ENCODE measurements around the gene MTIF2.
"Not testable (repeated sequence)": the region's sequence is repeated elsewhere in the genome, so short reads cannot be mapped to it uniquely, and the experiment has no call there.

MTIF2 gene

DNA sequence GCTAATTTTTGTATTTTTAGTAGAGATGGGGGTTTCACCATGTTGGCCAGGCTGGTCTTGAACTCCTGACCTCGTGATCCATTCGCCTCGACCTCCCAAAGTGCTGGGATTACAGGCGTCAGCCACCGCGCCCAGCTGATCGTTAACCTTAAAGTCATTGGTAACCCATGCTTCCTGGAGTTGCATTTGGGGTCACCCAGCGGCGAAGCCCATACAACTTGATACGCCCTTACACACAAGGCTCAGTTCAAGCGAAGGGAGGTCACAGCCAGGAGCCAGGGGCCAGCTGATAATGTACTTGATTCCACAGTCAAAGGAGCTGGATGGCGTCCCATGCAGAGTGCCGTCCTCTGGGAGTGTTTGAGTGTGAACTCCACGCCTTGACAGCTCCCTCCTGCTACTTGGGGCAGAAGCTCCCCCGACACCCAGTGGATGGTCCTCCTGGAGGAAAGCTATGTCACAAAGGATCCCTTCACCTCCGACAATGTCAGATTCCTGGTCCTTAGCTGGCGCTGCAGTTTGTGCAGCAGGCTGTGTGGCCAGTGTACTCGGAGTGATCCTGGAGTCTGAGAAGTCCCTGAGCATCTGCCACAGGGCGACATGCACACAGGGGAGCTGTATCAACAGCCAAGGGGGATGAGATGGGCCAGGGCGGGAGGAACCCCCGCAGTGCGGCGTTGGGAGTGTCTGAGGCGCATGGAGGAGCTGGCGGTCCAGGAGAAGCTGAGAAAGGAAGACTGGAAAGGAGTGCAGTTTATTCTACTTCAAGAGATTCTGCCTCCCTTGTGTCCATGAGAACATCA, 44.9 kb downstream of the MTIF2 start:
- TF ChIP-seq, protein P1, sequence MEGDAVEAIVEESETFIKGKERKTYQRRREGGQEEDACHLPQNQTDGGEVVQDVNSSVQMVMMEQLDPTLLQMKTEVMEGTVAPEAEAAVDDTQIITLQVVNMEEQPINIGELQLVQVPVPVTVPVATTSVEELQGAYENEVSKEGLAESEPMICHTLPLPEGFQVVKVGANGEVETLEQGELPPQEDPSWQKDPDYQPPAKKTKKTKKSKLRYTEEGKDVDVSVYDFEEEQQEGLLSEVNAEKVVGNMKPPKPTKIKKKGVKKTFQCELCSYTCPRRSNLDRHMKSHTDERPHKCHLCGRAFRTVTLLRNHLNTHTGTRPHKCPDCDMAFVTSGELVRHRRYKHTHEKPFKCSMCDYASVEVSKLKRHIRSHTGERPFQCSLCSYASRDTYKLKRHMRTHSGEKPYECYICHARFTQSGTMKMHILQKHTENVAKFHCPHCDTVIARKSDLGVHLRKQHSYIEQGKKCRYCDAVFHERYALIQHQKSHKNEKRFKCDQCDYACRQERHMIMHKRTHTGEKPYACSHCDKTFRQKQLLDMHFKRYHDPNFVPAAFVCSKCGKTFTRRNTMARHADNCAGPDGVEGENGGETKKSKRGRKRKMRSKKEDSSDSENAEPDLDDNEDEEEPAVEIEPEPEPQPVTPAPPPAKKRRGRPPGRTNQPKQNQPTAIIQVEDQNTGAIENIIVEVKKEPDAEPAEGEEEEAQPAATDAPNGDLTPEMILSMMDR (IDR thresholded peaks at IDR 0.05; ENCODE audit: low read depth, low read length): no peak
- DNase-seq (ENCODE audit: low read depth in 2 of 2): no peak
- H3K4me3 ChIP-seq (replicated peaks in 1 of 2; ENCODE audit: low read depth in 2 of 2, low read length in 2 of 2): no peak overlapping the region

DNA sequence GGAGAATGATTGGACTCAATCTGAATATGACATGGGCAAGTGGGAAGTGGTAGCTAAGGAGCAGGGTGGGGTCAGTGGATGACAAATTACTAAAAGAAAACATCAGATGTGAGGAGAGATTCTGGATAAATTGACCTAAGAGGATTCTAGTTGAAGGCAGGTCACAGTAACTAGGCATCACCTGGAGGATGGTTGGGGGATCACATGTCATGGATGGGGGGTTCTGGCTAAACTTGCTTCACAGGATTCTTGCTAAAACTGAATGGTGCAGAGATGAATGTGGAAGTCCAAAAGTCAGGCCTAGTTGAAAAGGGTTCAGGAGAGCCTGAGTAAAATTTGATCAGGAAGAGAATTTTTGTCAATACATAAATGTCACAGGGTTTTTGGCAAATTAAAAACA, 55.2 kb downstream of the MTIF2 start:
- no peak for DNase-seq (ENCODE audit: low read depth in 2 of 2)
- H3K4me3 ChIP-seq (replicated peaks in 1 of 2; ENCODE audit: low read depth in 2 of 2, low read length in 2 of 2): no peak overlapping the region
- TF ChIP-seq, protein P1 (IDR thresholded peaks at IDR 0.05; ENCODE audit: low read depth, low read length): no peak

DNA sequence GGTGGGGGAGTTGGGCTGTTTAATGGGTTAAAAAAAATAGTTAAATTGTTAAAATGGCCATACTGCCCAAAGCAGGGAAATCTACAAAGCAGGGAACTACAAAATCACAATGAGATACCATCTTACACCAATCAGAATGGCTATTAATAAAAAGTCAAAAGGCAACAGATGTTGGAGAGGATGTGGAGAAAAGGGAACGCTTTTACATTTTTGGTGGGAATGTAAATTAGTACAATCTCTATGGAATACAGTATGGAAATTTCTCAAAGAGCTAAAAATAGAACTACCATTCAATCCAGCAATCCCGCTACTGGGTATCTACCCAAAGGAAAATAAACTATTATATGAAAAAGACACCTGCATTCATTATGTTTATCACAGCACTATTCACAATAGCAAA, 64.1 kb downstream of the MTIF2 start:
- no peak for DNase-seq (ENCODE audit: low read depth in 2 of 2)
- H3K4me3 ChIP-seq (replicated peaks in 1 of 2; ENCODE audit: low read depth in 2 of 2, low read length in 2 of 2): no peak overlapping the region
- TF ChIP-seq, protein P1 (IDR thresholded peaks at IDR 0.05; ENCODE audit: low read depth, low read length): no peak

DNA sequence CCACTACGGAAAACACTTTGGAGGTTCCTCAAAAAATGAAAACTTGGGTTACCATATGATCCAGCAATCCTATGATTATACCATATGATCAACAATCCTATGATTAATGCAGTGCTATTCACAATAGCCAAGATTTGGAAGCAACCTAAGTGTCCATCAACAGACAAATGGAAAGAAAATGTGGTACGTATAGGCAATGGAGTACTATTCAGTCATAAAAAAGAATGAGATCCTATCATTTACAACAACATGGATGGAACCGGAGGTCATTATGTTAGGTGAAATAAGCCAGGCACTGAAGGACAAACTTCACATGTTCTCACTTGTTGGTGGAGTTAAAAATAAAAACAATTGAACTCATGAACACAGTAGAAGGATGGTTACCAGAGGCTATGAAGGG, 64.5 kb downstream of the MTIF2 start:
- no peak for DNase-seq (ENCODE audit: low read depth in 2 of 2)
- TF ChIP-seq, protein P1 (IDR thresholded peaks at IDR 0.05; ENCODE audit: low read depth, low read length): no peak
- H3K4me3 ChIP-seq (replicated peaks in 1 of 2; ENCODE audit: low read depth in 2 of 2, low read length in 2 of 2): no peak overlapping the region

DNA sequence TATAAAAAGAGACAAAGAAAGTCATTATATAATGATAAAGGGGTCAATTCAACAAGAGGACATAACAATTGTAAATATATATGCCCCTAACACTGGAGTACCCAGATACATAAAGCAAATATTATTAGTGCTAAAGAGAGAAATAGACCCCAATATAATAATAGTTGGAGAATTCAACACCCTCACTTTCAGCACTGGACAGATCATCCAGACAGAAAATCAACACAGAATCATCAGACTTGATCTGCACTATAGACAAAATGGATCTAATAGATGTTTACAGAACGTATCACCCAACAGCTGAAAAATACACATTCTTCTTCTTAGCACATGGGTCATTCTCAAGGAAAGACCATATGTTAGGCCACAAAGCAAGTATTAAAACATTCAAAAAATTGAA, 68.6 kb downstream of the MTIF2 start:
- TF ChIP-seq, protein P1 (IDR thresholded peaks at IDR 0.05; ENCODE audit: low read depth, low read length): no peak
- H3K4me3 ChIP-seq (replicated peaks in 1 of 2; ENCODE audit: low read depth in 2 of 2, low read length in 2 of 2): no peak overlapping the region
- DNase-seq (ENCODE audit: low read depth in 2 of 2): no peak

DNA sequence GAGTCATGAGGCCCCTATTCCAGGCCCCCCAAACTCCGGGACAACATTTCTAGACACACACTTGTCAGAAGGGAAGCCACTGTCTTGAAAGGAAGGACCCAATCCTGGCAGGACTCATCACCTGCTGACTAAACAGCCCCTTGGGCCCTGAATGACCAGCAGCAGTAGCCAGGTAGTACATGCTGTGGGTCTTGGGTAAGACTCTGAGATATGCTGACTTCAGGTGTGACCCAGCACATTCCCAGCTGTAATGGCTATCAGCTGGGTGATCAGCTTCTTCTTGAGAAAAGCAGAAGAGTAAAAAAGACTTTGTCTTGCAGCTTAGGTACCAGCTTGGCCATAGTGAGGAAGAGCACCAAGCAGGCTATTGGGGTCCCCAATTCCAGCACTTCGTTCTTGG, 72.5 kb downstream of the MTIF2 start:
- TF ChIP-seq, protein P1 (IDR thresholded peaks at IDR 0.05; ENCODE audit: low read depth, low read length): no peak
- no peak for DNase-seq (ENCODE audit: low read depth in 2 of 2)

DNA sequence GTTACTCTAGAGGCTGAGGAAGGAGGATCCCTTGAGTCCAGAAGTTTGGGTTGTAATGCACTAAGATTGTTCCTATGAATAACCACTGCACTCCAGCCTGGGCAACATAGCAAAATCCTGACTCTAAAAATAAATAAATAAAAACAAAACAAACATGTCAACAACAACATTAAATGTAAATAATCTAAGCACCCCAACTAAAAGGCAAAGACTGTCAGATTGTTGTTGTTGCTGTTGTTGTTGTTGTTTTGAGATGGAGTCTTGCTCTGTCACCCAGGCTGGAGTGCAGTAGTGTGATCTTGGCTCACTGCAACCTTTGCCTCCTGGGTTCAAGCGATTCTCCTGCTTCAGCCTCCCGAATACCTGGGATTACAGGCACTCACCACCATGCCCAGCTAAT, 77.1 kb downstream of the MTIF2 start:
- not testable (repeated sequence) for DNase-seq (ENCODE audit: low read depth in 2 of 2); H3K4me3 ChIP-seq (replicated peaks in 1 of 2; ENCODE audit: low read depth in 2 of 2, low read length in 2 of 2)

More for the DNA sequence above, 72.5 kb downstream of the MTIF2 start:
- H3K4me3 ChIP-seq (replicated peaks in 1 of 2; ENCODE audit: low read depth in 2 of 2, low read length in 2 of 2): no peak overlapping the region

DNA sequence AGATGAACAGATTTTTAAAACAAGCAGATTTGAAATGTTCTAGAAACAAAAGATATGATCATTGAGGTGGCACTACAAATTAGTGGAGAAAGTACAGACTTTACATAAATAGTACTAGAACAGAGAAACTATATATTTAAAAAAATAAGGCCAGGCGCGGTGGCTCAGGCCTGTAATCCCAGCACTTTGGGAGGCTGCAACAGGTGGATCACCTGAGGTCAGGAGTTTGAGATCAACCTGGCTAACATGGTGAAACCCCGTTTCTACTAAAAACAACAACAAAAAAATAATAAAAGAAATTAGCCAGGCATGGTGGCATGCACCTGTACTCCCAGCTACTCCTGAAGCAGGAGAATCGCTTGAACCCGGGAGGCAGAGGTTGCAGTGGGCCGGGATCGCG, 82.2 kb downstream of the MTIF2 start:
- not testable (repeated sequence) for DNase-seq (ENCODE audit: low read depth in 2 of 2)

More for the DNA sequence above, 82.2 kb downstream of the MTIF2 start:
- H3K4me3 ChIP-seq (replicated peaks in 1 of 2; ENCODE audit: low read depth in 2 of 2, low read length in 2 of 2): not testable (repeated sequence)
